Esophagus squamous epithelium (tissue), 4 donors: ENCODE results near the gene MTA1.

Experiments
- CTCF ChIP-seq, 6 experiments: fragments of 450-650 bp in 4 of 6; fragments of 200-600 bp in 2 of 6; sonication (generic) in 2 of 6; IDR thresholded peaks; one replicate each; pipeline ENCODE4 v1.5.1; 2016 to 2019; ENCODE audit warnings: antibody characterized with exemption in 6 of 6, mild to moderate bottlenecking in 4 of 6, moderate library complexity in 4 of 6
- POLR2A ChIP-seq, 4 donors: fragments of 450-650 bp; IDR thresholded peaks; one replicate each; pipeline ENCODE4 v1.6.1; 2017; ENCODE audit warnings: antibody characterized with exemption in 4 of 4, mild to moderate bottlenecking in 4 of 4, moderate library complexity in 3 of 4

- TF ChIP-seq POLR2A (IDR thresholded peaks at IDR 0.05): no peak
- no peak for TF ChIP-seq CTCF (IDR thresholded peaks at IDR 0.05)
Observed at GRCh38 chr14:105394714-105395537, 24.7 kb upstream of the MTA1 start.
